ENCODE data around the gene IQGAP2. TPM values are rescaled to one million over a fixed set of nuclear protein-coding genes. Genes with fewer than 3 reads are reported as not detected.

IQGAP2 gene
- total RNA-seq, 2 experiments from 2014 or later = 62.7 to 74.9 TPM

- Mint-ChIP-seq H3K4me3 (no peak overlapping the region), H3K27ac (no peak overlapping the region), H3K9me3 (no peaks in the 10 kb centered on the region), H3K27me3 (no peaks in the 10 kb centered on the region), H3K36me3 (peaks cover 10% of the 10 kb centered on the region), H3K4me1 (peaks cover 29% of the 10 kb centered on the region)
- POLR2A ChIA-PET = no interaction called here
- DNase-seq = no peak
- ATAC-seq (ENCODE audit: low read depth) = no peak
Observed at GRCh38 chr5:76525956-76526355, 122.9 kb downstream of the IQGAP2 start.

DNA sequence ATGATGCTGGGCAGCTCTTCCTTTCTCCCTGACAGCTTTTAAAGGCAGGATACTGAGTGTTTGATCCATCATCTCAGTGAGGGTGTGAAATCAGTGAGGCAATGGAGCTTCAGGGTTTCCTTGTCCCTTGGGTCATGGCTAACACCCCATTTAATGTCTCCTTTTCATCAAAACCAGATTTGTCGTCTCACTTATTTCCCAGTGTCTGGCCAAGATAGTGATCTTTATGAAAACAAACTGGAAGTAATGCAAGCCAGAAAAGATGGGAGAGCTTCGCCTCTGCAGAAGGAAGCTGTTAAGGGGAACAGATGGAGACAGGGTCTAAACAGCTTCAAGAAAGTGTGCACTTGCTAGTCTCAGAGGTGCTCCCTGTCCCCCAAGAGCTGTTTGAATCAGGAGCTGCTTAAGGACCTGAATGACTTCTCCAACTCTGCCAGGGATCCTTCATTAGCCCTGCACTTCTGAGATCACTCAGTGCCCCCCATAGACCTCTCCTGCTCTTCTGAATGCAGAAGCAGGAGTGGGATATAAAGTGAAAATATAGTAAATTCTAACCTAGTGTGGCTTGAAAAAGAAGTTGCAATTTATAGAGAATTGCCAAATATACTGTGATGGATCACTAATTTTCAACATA is 124.0 kb downstream of the IQGAP2 start:
- DNase-seq (no peak), ATAC-seq (ENCODE audit: low read depth) (no peak)
- no peak overlapping the region for H3K4me3 Mint-ChIP-seq
- H3K36me3 Mint-ChIP-seq = peaks cover 15% of the 10 kb centered on the region
- no peaks in the 10 kb centered on the region for H3K9me3 Mint-ChIP-seq
- H3K27me3 Mint-ChIP-seq = no peaks in the 10 kb centered on the region
- peaks cover 28% of the 10 kb centered on the region for H3K4me1 Mint-ChIP-seq
- POLR2A ChIA-PET = no interaction called here
- H3K27ac Mint-ChIP-seq = no peak overlapping the region

- Mint-ChIP-seq H3K4me3 (no peak overlapping the region), H3K4me1 (peaks cover 24% of the 10 kb centered on the region)
Observed at GRCh38 chr5:76527685-76528161, 124.6 kb downstream of the IQGAP2 start.

GRCh38 chr5:76528547-76529331 is 125.7 kb downstream of the IQGAP2 start:
- no peak overlapping the region for H3K27ac Mint-ChIP-seq
- no peak for ATAC-seq (ENCODE audit: low read depth)
- peaks cover 20% of the 10 kb centered on the region for H3K36me3 Mint-ChIP-seq
- H3K27me3 Mint-ChIP-seq = no peaks in the 10 kb centered on the region
- POLR2A ChIA-PET = interaction anchor here (0.7 kb wide), 1 partner anchor 54 kb away, joined by 3 read pairs; no protein-coding TSS in a partner anchor
- H3K9me3 Mint-ChIP-seq = no peaks in the 10 kb centered on the region
- no peak for DNase-seq
- peaks cover 23% of the 10 kb centered on the region for H3K4me1 Mint-ChIP-seq
- H3K4me3 Mint-ChIP-seq = no peak overlapping the region

More at GRCh38 chr5:76527685-76528161, 124.6 kb downstream of the IQGAP2 start:
- POLR2A ChIA-PET = no interaction called here
- Mint-ChIP-seq H3K9me3 (no peaks in the 10 kb centered on the region), H3K27me3 (no peaks in the 10 kb centered on the region), H3K27ac (no peak overlapping the region), H3K36me3 (peaks cover 16% of the 10 kb centered on the region)
- ATAC-seq (ENCODE audit: low read depth) (no peak), DNase-seq (no peak)

DNA sequence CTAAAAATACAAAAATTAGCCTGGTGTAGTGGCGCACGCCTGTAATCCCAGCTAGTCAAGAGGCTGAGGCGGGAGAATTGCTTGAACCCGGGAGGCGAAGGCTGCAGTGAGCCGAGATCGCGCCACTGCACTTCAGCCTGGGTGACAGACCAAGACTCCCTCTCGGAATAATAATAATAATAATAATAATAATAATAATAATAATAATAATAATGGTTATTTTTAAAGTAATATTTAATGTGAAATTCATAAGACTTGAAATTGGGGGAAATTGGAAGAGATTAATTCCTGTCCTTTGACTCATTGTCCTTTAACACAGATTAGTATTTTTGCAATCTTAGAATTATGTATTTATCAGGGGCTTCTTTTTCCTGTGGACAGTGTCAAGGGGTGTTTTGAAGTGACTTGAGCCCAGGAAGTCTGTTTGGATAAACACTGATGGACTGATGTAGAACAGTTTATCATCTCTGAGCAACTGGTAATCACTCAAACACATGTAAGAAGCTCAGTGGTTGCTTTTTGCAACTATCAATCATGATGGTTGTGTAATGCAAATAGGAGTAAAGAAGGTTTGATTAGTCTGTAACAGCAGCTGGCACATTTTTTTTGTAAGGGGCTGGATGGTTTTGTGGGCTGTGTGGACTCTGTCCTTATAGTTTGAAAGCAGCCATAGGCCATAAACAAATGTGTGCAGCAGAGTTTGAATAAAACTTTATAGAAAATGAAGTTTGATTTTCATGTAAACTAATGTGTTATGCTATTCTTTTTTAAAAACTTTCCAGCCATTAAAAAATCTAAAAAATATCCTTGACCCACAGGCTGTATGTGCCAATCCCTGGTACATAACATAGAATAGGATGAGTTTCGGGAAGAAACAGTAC is 126.6 kb downstream of the IQGAP2 start:
- Mint-ChIP-seq H3K36me3 (peaks cover 19% of the 10 kb centered on the region), H3K9me3 (no peaks in the 10 kb centered on the region), H3K27me3 (no peaks in the 10 kb centered on the region), H3K4me3 (no peak overlapping the region), H3K27ac (no peak overlapping the region), H3K4me1 (peaks cover 23% of the 10 kb centered on the region)
- POLR2A ChIA-PET = interaction anchor here (0.7 kb wide), 1 partner anchor 55 kb away, joined by 3 read pairs; no protein-coding TSS in a partner anchor
- ATAC-seq (ENCODE audit: low read depth) (no peak), DNase-seq (no peak)

DNA sequence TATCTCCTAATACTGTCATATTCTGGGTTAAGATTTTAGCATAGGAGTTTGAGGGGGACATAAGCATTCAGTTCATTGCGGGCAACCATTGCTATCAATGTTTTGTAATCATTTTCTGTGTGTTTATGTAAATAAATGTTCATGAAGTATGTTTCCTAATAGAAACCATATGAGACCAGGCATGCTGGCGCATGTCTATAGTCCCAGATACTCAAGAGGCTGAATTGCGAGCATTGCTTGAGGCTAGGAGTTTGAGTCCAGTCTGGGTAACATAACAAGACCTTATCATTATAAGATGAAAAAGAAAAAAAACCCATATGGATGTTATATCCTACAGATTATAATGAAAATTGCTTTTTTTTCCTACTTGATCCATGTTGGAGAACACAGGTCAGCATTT is 129.0 kb downstream of the IQGAP2 start:
- H3K36me3 Mint-ChIP-seq = peaks cover 22% of the 10 kb centered on the region
- POLR2A ChIA-PET = no interaction called here
- ATAC-seq (ENCODE audit: low read depth) (no peak), DNase-seq (no peak)
- H3K27ac Mint-ChIP-seq = peak overlapping the region; percentile 18
- no peak overlapping the region for H3K4me3 Mint-ChIP-seq
- H3K27me3 Mint-ChIP-seq = no peaks in the 10 kb centered on the region
- no peaks in the 10 kb centered on the region for H3K9me3 Mint-ChIP-seq
- H3K4me1 Mint-ChIP-seq = peaks cover 18% of the 10 kb centered on the region

- DNase-seq (no peak), ATAC-seq (ENCODE audit: low read depth) (no peak)
- Mint-ChIP-seq H3K27me3 (no peaks in the 10 kb centered on the region), H3K4me1 (peaks cover 14% of the 10 kb centered on the region), H3K4me3 (no peak overlapping the region), H3K27ac (no peak overlapping the region), H3K36me3 (peaks cover 23% of the 10 kb centered on the region), H3K9me3 (no peaks in the 10 kb centered on the region)
- POLR2A ChIA-PET = no interaction called here
Observed at GRCh38 chr5:76532973-76533372, 129.9 kb downstream of the IQGAP2 start.

DNA sequence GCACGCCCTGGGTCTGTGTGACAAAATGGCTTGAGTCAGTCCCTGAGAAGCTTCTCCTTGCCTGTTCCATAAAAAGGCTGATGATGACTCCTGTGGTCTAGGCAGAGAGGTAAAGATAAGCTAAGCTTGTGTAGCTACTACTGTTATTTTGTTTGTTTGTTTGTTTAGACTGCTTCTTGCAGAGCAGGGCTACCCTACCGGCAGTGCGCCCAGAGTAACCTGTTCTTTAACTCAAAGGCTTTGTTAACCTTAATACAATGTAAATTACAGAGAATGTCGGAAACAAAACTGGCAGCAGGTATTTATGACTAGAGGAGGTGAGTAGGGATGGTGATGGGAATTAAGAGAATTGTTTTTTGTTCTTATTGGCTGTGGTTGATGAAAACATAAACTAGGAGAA is 132.5 kb downstream of the IQGAP2 start:
- no peak for ATAC-seq (ENCODE audit: low read depth)
- POLR2A ChIA-PET = no interaction called here
- H3K4me3 Mint-ChIP-seq = no peak overlapping the region
- H3K27me3 Mint-ChIP-seq = no peaks in the 10 kb centered on the region
- H3K36me3 Mint-ChIP-seq = peaks cover 19% of the 10 kb centered on the region
- H3K27ac Mint-ChIP-seq = no peak overlapping the region
- H3K4me1 Mint-ChIP-seq = peaks cover 18% of the 10 kb centered on the region
- no peak for DNase-seq
- no peaks in the 10 kb centered on the region for H3K9me3 Mint-ChIP-seq

GRCh38 chr5:76537073-76537543 is 134.0 kb downstream of the IQGAP2 start:
- peaks cover 15% of the 10 kb centered on the region for H3K36me3 Mint-ChIP-seq
- H3K4me1 Mint-ChIP-seq = peaks cover 22% of the 10 kb centered on the region
- H3K4me3 Mint-ChIP-seq = no peak overlapping the region
- H3K27me3 Mint-ChIP-seq = no peaks in the 10 kb centered on the region
- DNase-seq (no peak), ATAC-seq (ENCODE audit: low read depth) (no peak)
- POLR2A ChIA-PET = interaction anchor here (0.9 kb wide), 1 partner anchor 134 kb away, joined by 3 read pairs; the partner anchor contains the start of gene IQGAP2
- H3K9me3 Mint-ChIP-seq = no peaks in the 10 kb centered on the region
- H3K27ac Mint-ChIP-seq = no peak overlapping the region

DNA sequence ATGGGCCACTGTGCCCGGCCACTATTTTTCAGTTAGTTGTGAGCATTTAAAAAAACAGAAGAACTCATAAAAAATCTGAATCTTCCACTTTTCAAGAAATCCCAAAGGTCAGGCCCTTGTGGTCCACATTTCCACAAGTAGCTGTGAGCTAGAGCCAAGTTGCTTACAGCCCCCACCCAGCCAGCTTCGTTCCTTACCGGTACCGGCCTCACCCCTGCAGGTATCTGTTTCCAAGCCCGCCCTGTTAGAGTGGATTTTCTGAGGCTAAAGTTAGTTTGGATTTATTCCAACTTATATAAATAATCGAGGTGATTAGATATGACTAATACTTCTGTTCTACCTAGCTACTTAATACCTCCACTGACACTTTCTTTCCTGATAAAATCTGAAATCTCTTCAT is 139.2 kb downstream of the IQGAP2 start:
- ATAC-seq (ENCODE audit: low read depth) (no peak), DNase-seq (no peak)
- Mint-ChIP-seq H3K27me3 (no peaks in the 10 kb centered on the region), H3K36me3 (peaks cover 4% of the 10 kb centered on the region), H3K4me1 (peaks cover 60% of the 10 kb centered on the region), H3K27ac (peak overlapping the region; percentile 93), H3K4me3 (peak overlapping the region; percentile 83), H3K9me3 (no peaks in the 10 kb centered on the region)
- POLR2A ChIA-PET = interaction anchor here (0.8 to 4.6 kb wide), 4 partner anchors 68 to 216 kb away, joined by 3 to 88 read pairs (median 8); partner anchors contain the start of gene IQGAP2

- Mint-ChIP-seq H3K4me1 (peaks cover 67% of the 10 kb centered on the region), H3K9me3 (no peaks in the 10 kb centered on the region), H3K36me3 (no peaks in the 10 kb centered on the region), H3K27me3 (no peaks in the 10 kb centered on the region), H3K4me3 (peak overlapping the region; percentile 83), H3K27ac (peak overlapping the region; percentile 93)
- POLR2A ChIA-PET = interaction anchor here (0.6 to 4.6 kb wide), 7 partner anchors 36 to 231 kb away, joined by 3 to 88 read pairs (median 3); partner anchors contain the start of gene IQGAP2
- DNase-seq = peak; percentile 65
- ATAC-seq (ENCODE audit: low read depth) = peak; percentile 56
Observed at GRCh38 chr5:76542887-76543690, 140.0 kb downstream of the IQGAP2 start.

- peak overlapping the region; percentile 83 for H3K4me3 Mint-ChIP-seq
- POLR2A ChIA-PET = interaction anchor here (2.5 to 4.6 kb wide), 2 partner anchors 71 to 140 kb away, joined by 12 to 88 read pairs; partner anchors contain the start of gene IQGAP2
- H3K36me3 Mint-ChIP-seq = peaks cover 1% of the 10 kb centered on the region
- ATAC-seq (ENCODE audit: low read depth) (peak; percentile 41), DNase-seq (peak; percentile 48)
- H3K27me3 Mint-ChIP-seq = no peaks in the 10 kb centered on the region
- H3K27ac Mint-ChIP-seq = peak overlapping the region; percentile 93
- H3K9me3 Mint-ChIP-seq = no peaks in the 10 kb centered on the region
- H3K4me1 Mint-ChIP-seq = peaks cover 65% of the 10 kb centered on the region
Observed at GRCh38 chr5:76544268-76544926, 141.3 kb downstream of the IQGAP2 start.

All from activated naive CD8-positive, alpha-beta T cell treated with anti-CD3 and anti-CD28 coated beads, Interleukin-2, amount 10 ng/mL, durations not matched to agents 7 days and 5 days (primary cell).